Mucosa of descending colon (tissue), 3 donors: ENCODE measurements around the gene DPP10. TPM values are rescaled to one million over a fixed set of nuclear protein-coding genes. Genes with fewer than 3 reads are reported as not detected.

Experiments used
- ATAC-seq: fragments of 200-7000 bp; cut with Tn5 transposase; one replicate; pipeline ENCODE4 v1.9.1; 2020; ENCODE audit warnings: mild to moderate bottlenecking, moderate library complexity
- DNase-seq, 3 donors: peaks; one replicate each; pipeline ENCODE4 v3.0.0-alpha.2; 2020
- H3K36me3 ChIP-seq: fragments of 200-600 bp; one replicate; pipeline ENCODE4 v1.8.0; 2021; ENCODE audit warnings: low read depth, mild to moderate bottlenecking
- H3K4me1 ChIP-seq: fragments of 200-600 bp; one replicate; pipeline ENCODE4 v1.8.0; 2021; ENCODE audit warnings: low read depth, mild to moderate bottlenecking
- H3K4me3 ChIP-seq: fragments of 200-600 bp; one replicate; pipeline ENCODE4 v1.8.0; 2021; ENCODE audit warnings: mild to moderate bottlenecking
- H3K9me3 ChIP-seq: fragments of 200-600 bp; one replicate; pipeline ENCODE4 v1.8.0; 2021; ENCODE audit warnings: mild to moderate bottlenecking
- CTCF ChIP-seq: fragments of 200-600 bp; IDR thresholded peaks from one replicate; pipeline ENCODE4 v1.8.0; 2022; ENCODE audit warnings: antibody characterized with exemption, mild to moderate bottlenecking
- intact Hi-C, 2 donors: fragments of 100-400 bp; cut with DNase I in 1 of 2; cut with micrococcal nuclease in 1 of 2; formaldehyde crosslinking; loops; one replicate each; pipeline versions ENCODE4 v1.11.0 to v1.11.1; 2022; cut with DNase I, micrococcal nuclease
- total RNA-seq, 3 donors: library from RNA; stranded (reverse); fragmentation: NEBNext Ultra II Directional in 2 of 3; extraction: Animal tissue kit (Norgen Biotek cat#: 25700) in 2 of 3; gene quantifications; one replicate each; pipeline versions ENCODE4 v1.2.1 to v1.2.4, GENCODE V29; 2021 to 2023
- donor health status: DM: no; HTN: no; CAD: no; lungs with moderate emphysema.
- donor health status: DM: no; HTN: no; CAD: no.
- donor health status: DM: no; HTN: yes; CAD: no.

The DPP10 gene
- total RNA-seq, 3 donors from 2014 or later, result 6.3 to 12.2 (median 6.9) TPM

- H3K9me3 ChIP-seq, result no peaks in the 10 kb centered on the region
- no peak for DNase-seq
- H3K4me3 ChIP-seq, result no peak overlapping the region
- intact Hi-C loops, result no loop called here
- H3K4me1 ChIP-seq, result no peaks in the 10 kb centered on the region
- ATAC-seq, result no peak
- H3K36me3 ChIP-seq, result no peaks in the 10 kb centered on the region
- TF ChIP-seq CTCF, result no peak
Observed at GRCh38 chr2:115543461-115543860, 1101.0 kb downstream of the DPP10 start.

DNA sequence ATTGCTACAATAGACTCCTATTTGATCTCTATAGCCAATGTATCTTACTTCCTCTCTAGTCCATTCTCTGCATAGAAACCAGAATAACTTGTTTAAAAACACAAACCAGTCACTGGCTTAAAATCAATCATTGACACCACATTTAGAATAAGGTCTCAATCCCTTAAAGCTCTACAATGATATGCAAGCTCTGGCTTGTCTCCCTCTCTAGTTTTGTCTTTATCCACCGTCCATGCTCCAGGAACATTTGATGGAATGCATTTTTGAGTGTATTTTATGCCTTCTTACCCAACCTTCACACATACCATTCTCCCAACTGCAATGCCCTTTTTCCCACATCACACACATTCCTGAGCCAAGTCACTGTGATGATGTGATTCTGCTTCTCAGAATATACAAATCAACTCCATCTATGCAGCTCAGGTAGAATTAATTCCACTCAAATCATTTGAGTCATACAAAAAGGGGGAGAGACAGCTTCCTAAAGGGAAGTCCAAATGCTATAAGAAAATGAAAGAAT, 1107.2 kb downstream of the DPP10 start:
- ATAC-seq (no peak), DNase-seq (no peak)
- H3K9me3 ChIP-seq, result no peaks in the 10 kb centered on the region
- no peaks in the 10 kb centered on the region for H3K36me3 ChIP-seq
- H3K4me3 ChIP-seq, result no peak overlapping the region
- H3K4me1 ChIP-seq, result no peaks in the 10 kb centered on the region
- intact Hi-C loops, result no loop called here
- TF ChIP-seq CTCF, result no peak

- DNase-seq (no peak), ATAC-seq (no peak)
- no peak overlapping the region for H3K4me3 ChIP-seq
- intact Hi-C loops, result no loop called here
- H3K4me1 ChIP-seq, result no peaks in the 10 kb centered on the region
- no peaks in the 10 kb centered on the region for H3K9me3 ChIP-seq
- H3K36me3 ChIP-seq, result no peaks in the 10 kb centered on the region
- no peak for TF ChIP-seq CTCF
Observed at GRCh38 chr2:115552726-115553125, 1110.3 kb downstream of the DPP10 start.

DNA sequence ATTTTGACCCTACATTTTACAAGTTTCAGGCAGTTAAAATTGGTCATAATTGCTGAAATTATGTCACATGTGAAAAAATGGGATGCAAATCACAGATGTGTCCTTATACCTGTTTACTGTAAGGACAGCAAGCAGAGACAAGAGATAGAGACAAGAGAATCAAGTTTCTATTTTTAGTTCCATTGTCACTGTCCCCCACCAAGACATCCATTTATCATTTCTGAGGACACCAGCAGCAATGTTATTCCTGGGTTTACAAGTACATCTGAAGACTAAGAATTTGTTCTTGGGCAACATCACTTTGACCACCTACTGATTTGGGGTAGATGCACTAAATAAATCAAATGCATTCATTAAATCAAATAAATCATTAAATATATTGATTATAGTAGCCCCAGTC, 1111.7 kb downstream of the DPP10 start:
- TF ChIP-seq CTCF, result no peak
- no peaks in the 10 kb centered on the region for H3K4me1 ChIP-seq
- no peaks in the 10 kb centered on the region for H3K9me3 ChIP-seq
- no peak overlapping the region for H3K4me3 ChIP-seq
- intact Hi-C loops, result no loop called here
- H3K36me3 ChIP-seq, result no peaks in the 10 kb centered on the region
- ATAC-seq (no peak), DNase-seq (no peak)

- H3K4me1 ChIP-seq, result no peaks in the 10 kb centered on the region
- no peaks in the 10 kb centered on the region for H3K36me3 ChIP-seq
- TF ChIP-seq CTCF, result no peak
- intact Hi-C loops, result no loop called here
- H3K4me3 ChIP-seq, result no peak overlapping the region
- DNase-seq (no peak), ATAC-seq (no peak)
- H3K9me3 ChIP-seq, result no peaks in the 10 kb centered on the region
Observed at GRCh38 chr2:115558725-115559124, 1116.3 kb downstream of the DPP10 start.

DNA sequence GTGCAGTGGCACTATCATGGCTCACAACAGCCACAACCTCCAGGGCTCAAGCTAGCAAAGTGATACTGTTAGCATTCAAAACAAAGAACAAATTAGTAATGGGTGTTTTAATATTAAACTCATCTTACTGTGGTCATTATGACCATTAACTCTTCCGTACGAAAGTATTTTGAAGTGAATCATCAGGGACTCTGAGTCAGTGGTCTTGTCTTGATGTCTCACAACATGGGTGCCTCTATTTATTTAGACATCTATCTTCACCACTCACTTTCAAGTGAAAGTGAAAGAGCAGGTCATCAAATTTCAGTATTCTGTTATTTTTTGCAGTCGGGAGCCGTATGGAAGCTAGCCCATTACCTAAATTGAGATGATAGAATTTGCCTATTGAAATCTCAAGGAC, 1118.2 kb downstream of the DPP10 start:
- no peak for TF ChIP-seq CTCF
- ATAC-seq, result no peak
- intact Hi-C loops, result no loop called here
- Histone ChIP-seq H3K36me3 (no peaks in the 10 kb centered on the region), H3K9me3 (no peaks in the 10 kb centered on the region), H3K4me1 (no peaks in the 10 kb centered on the region), H3K4me3 (no peak overlapping the region)
- no peak for DNase-seq
